Activated CD4-positive, alpha-beta memory T cell treated with anti-CD3 and anti-CD28 coated beads, Interleukin-2, amount 10 ng/mL, durations not matched to agents 7 days and 5 days (primary cell): Measurements from ENCODE around the gene OSBPL8. TPM values are rescaled to one million over a fixed set of nuclear protein-coding genes. Genes with fewer than 3 reads are reported as not detected.

ENCODE experiments used
- CTCF ChIA-PET: fragments of 350-600 bp; sonication (Branson Sonifier 250); formaldehyde crosslinking; loops from one replicate; lab custom pipeline; 2021; ENCODE audit warnings: antibody characterized with exemption, inconsistent platforms; lab: Charles Lee
- POLR2A ChIA-PET: fragments of 350-600 bp; sonication (Branson Sonifier 250); formaldehyde crosslinking; loops from one replicate; lab custom pipeline; 2021; ENCODE audit warnings: antibody characterized with exemption; lab: Charles Lee
- DNase-seq: peaks from one replicate; pipeline ENCODE4 v3.0.0-alpha.2; 2020
- H3K27ac Mint-ChIP-seq: one replicate; pipeline ENCODE4 v1.8.0; 2021; ENCODE audit warnings: mild to moderate bottlenecking, mixed read lengths
- H3K27me3 Mint-ChIP-seq: one replicate; pipeline ENCODE4 v1.8.0; 2021; ENCODE audit warnings: mixed read lengths
- H3K36me3 Mint-ChIP-seq: one replicate; pipeline ENCODE4 v1.8.0; 2021; ENCODE audit warnings: low read depth, mixed read lengths
- H3K4me1 Mint-ChIP-seq: one replicate; pipeline ENCODE4 v1.8.0; 2021; ENCODE audit warnings: mixed read lengths
- H3K4me3 Mint-ChIP-seq: one replicate; pipeline ENCODE4 v1.8.0; 2021; ENCODE audit warnings: mild to moderate bottlenecking, mixed read lengths
- H3K9me3 Mint-ChIP-seq: one replicate; pipeline ENCODE4 v1.8.0; 2021; ENCODE audit warnings: mixed read lengths
- total RNA-seq, 2 experiments: library from RNA; stranded (reverse); gene quantifications; one replicate each; pipeline ENCODE4 v1.2.3, GENCODE V29; 2021

The OSBPL8 gene
- total RNA-seq, 2 experiments from 2014 or later = 113 to 121 TPM

GRCh38 chr12:76318773-76319594 lies 240.6 kb downstream of the OSBPL8 start:
- no peak for DNase-seq
- ChIA-PET POLR2A (no interaction called here), CTCF (no interaction called here)
- H3K4me3 Mint-ChIP-seq = no peak overlapping the region
- H3K27ac Mint-ChIP-seq = no peak overlapping the region
- peaks cover 11% of the 10 kb centered on the region for H3K27me3 Mint-ChIP-seq
- no peaks in the 10 kb centered on the region for H3K9me3 Mint-ChIP-seq
- no peaks in the 10 kb centered on the region for H3K36me3 Mint-ChIP-seq
- no peaks in the 10 kb centered on the region for H3K4me1 Mint-ChIP-seq

- Mint-ChIP-seq H3K4me3 (no peak overlapping the region), H3K27ac (no peak overlapping the region), H3K36me3 (no peaks in the 10 kb centered on the region), H3K4me1 (no peaks in the 10 kb centered on the region), H3K27me3 (peaks cover 11% of the 10 kb centered on the region), H3K9me3 (no peaks in the 10 kb centered on the region)
- DNase-seq = no peak
- ChIA-PET POLR2A (no interaction called here), CTCF (no interaction called here)
Measured at GRCh38 chr12:76317976-76318375, 241.6 kb downstream of the OSBPL8 start.

- Mint-ChIP-seq H3K9me3 (no peaks in the 10 kb centered on the region), H3K27me3 (peaks cover 9% of the 10 kb centered on the region), H3K36me3 (no peaks in the 10 kb centered on the region), H3K4me1 (no peaks in the 10 kb centered on the region), H3K4me3 (no peak overlapping the region), H3K27ac (no peak overlapping the region)
- CTCF ChIA-PET = no interaction called here
- POLR2A ChIA-PET = no interaction called here
- no peak for DNase-seq
Measured at GRCh38 chr12:76316468-76316867, 243.1 kb downstream of the OSBPL8 start.

GRCh38 chr12:76313299-76313698 lies 246.3 kb downstream of the OSBPL8 start:
- Mint-ChIP-seq H3K27ac (no peak overlapping the region), H3K27me3 (peaks cover 9% of the 10 kb centered on the region), H3K4me3 (no peak overlapping the region), H3K9me3 (no peaks in the 10 kb centered on the region), H3K4me1 (no peaks in the 10 kb centered on the region), H3K36me3 (no peaks in the 10 kb centered on the region)
- ChIA-PET POLR2A (no interaction called here), CTCF (no interaction called here)
- no peak for DNase-seq

- Mint-ChIP-seq H3K27me3 (peaks cover 6% of the 10 kb centered on the region), H3K4me1 (no peaks in the 10 kb centered on the region), H3K9me3 (no peaks in the 10 kb centered on the region), H3K36me3 (no peaks in the 10 kb centered on the region), H3K27ac (no peak overlapping the region), H3K4me3 (no peak overlapping the region)
- ChIA-PET CTCF (no interaction called here), POLR2A (no interaction called here)
- DNase-seq = no peak
Measured at GRCh38 chr12:76312315-76312714, 247.3 kb downstream of the OSBPL8 start.

- no peak for DNase-seq
- ChIA-PET CTCF (no interaction called here), POLR2A (no interaction called here)
- Mint-ChIP-seq H3K4me3 (no peak overlapping the region), H3K27ac (no peak overlapping the region), H3K27me3 (peaks cover 6% of the 10 kb centered on the region), H3K36me3 (no peaks in the 10 kb centered on the region), H3K9me3 (no peaks in the 10 kb centered on the region), H3K4me1 (peaks cover 1% of the 10 kb centered on the region)
Measured at GRCh38 chr12:76311796-76312195, 247.8 kb downstream of the OSBPL8 start.

- Mint-ChIP-seq H3K27ac (no peak overlapping the region), H3K4me1 (peaks cover 1% of the 10 kb centered on the region), H3K9me3 (no peaks in the 10 kb centered on the region), H3K36me3 (no peaks in the 10 kb centered on the region), H3K27me3 (peaks cover 4% of the 10 kb centered on the region), H3K4me3 (no peak overlapping the region)
- ChIA-PET POLR2A (no interaction called here), CTCF (no interaction called here)
- DNase-seq = no peak
Measured at GRCh38 chr12:76310110-76310509, 249.5 kb downstream of the OSBPL8 start.

- H3K27ac Mint-ChIP-seq = no peak overlapping the region
Measured at GRCh38 chr12:76308866-76309265, 250.7 kb downstream of the OSBPL8 start.

GRCh38 chr12:76307083-76307482 lies 252.5 kb downstream of the OSBPL8 start:
- ChIA-PET POLR2A (no interaction called here), CTCF (no interaction called here)
- H3K27me3 Mint-ChIP-seq = peaks cover under 1% of the 10 kb centered on the region
- peaks cover 10% of the 10 kb centered on the region for H3K4me1 Mint-ChIP-seq
- no peak for DNase-seq
- H3K9me3 Mint-ChIP-seq = no peaks in the 10 kb centered on the region
- no peak overlapping the region for H3K27ac Mint-ChIP-seq
- no peak overlapping the region for H3K4me3 Mint-ChIP-seq
- no peaks in the 10 kb centered on the region for H3K36me3 Mint-ChIP-seq

More at GRCh38 chr12:76308866-76309265, 250.7 kb downstream of the OSBPL8 start:
- H3K9me3 Mint-ChIP-seq = no peaks in the 10 kb centered on the region
- no peak overlapping the region for H3K4me3 Mint-ChIP-seq
- DNase-seq = no peak
- POLR2A ChIA-PET = no interaction called here
- H3K36me3 Mint-ChIP-seq = no peaks in the 10 kb centered on the region
- H3K27me3 Mint-ChIP-seq = peaks cover 4% of the 10 kb centered on the region
- H3K4me1 Mint-ChIP-seq = peaks cover 6% of the 10 kb centered on the region
- CTCF ChIA-PET = no interaction called here

- POLR2A ChIA-PET = no interaction called here
- Mint-ChIP-seq H3K27ac (no peak overlapping the region), H3K27me3 (no peaks in the 10 kb centered on the region), H3K36me3 (no peaks in the 10 kb centered on the region), H3K9me3 (no peaks in the 10 kb centered on the region), H3K4me1 (peaks cover 10% of the 10 kb centered on the region), H3K4me3 (no peak overlapping the region)
- DNase-seq = no peak
- CTCF ChIA-PET = no interaction called here
Measured at GRCh38 chr12:76303989-76304460, 255.5 kb downstream of the OSBPL8 start.

- CTCF ChIA-PET = no interaction called here
- Mint-ChIP-seq H3K9me3 (no peaks in the 10 kb centered on the region), H3K36me3 (no peaks in the 10 kb centered on the region), H3K27ac (no peak overlapping the region), H3K4me3 (no peak overlapping the region), H3K27me3 (no peaks in the 10 kb centered on the region), H3K4me1 (peaks cover 10% of the 10 kb centered on the region)
- DNase-seq = no peak
- POLR2A ChIA-PET = no interaction called here
Measured at GRCh38 chr12:76303365-76303764, 256.2 kb downstream of the OSBPL8 start.

Other genes starting within 250 kb of the OSBPL8 start
- 1 to 10 TPM; 4.4 to 5.0 TPM for gene BBS10, start 211.4 kb downstream of the OSBPL8 start, total RNA-seq
- gene ZDHHC17, start 204.3 kb upstream of the OSBPL8 start, total RNA-seq = 10 to 100 TPM; 25.5 TPM